HG03159 (cell line): ENCODE measurements around the gene ART1.
"Not testable (repeated sequence)": the region's sequence is repeated elsewhere in the genome, so short reads cannot be mapped to it uniquely, and the experiment has no call there.

ENCODE experiments used
- ATAC-seq: cut with Tn5 transposase; IDR thresholded peaks from one replicate; pipeline ENCODE4 v1.9.1; 2021; ENCODE audit warnings: mild to moderate bottlenecking, moderate library complexity; ENCODE audit not compliant: unreplicated experiment

The ART1 gene

GRCh38 chr11:3644817-3645235, at the start of gene ART1:
TSS of gene ART1 (plus strand) at chr11:3645128. CDS start at chr11:3659214, 14,086 bp downstream.
- ATAC-seq: no peak

DNA sequence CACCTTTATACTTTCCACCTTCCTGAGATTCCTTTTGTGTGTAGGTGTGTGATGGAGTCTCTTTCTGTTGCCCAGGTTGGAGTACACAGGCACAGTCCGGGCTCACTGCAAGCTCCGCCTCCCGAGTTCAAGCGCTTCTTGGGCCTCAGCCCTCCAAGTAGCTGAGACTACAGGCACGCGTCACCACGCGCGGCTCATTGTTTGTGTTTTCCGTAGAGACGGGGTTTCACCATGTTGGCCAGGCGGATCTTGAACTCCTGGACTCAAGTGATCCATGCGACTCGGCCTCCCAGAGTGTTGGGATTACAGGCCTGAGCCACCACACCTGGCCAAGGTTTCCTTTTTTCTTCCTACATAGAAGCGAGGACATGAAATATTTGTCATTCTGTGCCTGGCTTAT, 47.2 kb upstream of the ART1 start:
- not testable (repeated sequence) for ATAC-seq

GRCh38 chr11:3600201-3600600, 44.7 kb upstream of the ART1 start:
- not testable (repeated sequence) for ATAC-seq

- no peak for ATAC-seq
Measured at GRCh38 chr11:3604167-3604566, 40.8 kb upstream of the ART1 start.

GRCh38 chr11:3605283-3605662, 39.7 kb upstream of the ART1 start:
- no peak for ATAC-seq

DNA sequence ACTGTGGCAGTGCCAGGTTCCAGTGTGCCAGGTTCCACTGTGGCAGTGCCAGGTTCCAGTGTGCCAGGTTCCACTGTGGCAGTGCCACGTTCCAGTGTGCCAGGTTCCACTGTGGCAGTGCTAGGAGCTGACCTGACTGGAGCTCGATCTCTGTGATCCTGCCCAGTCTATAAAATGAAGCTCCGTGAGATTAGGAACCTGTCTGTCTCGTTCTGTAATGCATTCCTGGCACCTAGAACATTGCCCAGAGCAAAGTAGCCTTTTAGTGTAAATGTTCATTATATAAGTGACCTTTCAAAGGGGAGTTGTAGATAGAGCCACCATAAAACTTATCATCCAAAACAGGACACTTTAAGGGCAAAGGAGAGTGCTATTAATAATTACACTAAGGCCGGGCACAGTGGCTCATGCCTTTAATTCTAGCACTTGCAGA, 39.1 kb upstream of the ART1 start:
- ATAC-seq: no peak

GRCh38 chr11:3609416-3610265, 35.3 kb upstream of the ART1 start:
- ATAC-seq: no peak

GRCh38 chr11:3610846-3611245, 34.1 kb upstream of the ART1 start:
- ATAC-seq: no peak

- no peak for ATAC-seq
Measured at GRCh38 chr11:3611976-3612678, 32.8 kb upstream of the ART1 start.

DNA sequence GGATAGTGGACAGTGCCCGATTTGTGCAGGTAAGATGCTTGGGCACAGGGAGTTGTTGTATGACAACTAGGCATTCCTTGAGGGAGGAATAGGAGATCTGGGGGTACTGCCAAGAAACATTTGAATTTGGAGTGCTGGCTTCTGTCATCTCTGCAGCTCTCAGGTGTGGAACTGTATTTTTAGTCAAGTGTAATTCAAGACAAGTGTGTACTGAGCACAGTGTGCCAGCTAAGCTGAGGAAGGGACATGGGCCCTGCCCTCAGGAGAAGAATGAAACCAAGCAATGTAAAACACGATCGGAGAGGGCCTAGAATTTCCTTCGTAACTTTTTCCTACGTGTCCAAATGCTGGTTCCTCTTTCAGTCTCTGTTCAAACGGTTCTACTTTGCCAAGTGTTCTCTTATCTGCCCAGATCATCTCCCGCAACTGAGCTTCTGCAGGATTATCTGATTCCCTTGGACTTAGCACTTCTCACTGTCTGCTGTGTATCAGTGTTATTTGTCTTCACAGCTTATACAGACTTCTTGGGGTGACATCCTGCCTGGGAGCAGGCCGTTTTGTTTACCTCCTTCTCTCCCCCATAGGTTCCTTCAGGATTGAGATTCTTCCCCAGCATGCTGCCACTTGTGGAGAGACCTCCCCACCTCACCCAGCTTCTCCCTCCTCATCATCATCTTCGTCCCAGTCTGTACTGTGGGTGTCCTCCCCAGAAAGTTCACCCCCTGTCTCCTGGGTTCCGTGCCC, 30.8 kb upstream of the ART1 start:
- ATAC-seq: no peak

DNA sequence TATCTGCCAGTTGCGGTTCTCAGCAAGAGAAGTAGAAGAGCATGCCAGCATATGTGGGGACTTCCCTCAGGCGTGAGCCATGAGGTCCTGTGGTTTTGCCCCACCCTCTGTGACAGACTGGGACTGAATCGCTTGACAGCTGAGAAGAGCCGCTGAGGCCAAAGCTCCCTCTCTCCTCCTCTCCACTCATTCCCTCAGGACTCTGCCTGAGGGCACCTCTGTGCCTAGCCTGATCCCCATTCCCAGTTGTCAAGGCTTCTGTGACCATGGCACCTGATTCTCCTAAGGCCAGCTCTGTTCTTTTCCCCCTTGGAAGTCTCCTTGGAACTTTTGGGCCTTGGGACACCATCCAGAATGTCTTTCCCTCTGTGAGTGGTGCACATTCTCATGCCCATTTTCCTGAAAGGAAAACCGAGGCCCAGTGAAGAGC, 30.2 kb upstream of the ART1 start:
- peak; percentile 71 for ATAC-seq

DNA sequence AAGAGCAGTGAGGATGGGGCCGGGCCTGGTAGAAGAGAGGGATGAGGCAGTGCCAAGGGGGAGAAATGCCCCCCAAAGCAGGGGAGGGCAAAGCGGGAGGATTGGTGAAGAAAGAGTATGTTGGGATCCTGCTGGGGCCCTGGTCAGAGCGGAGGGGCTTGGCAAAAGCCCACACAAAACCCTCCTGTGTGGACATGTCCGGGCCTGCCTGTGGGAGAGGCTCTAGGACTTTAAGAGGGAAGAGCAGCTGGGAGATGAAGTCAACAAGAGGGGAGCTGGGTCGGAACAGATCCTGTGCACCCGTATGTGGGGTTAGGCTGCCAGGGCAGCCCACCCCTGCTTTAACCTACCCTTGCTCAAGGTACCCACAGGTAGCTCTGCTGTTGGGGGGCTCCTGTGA, 28.9 kb upstream of the ART1 start:
- no peak for ATAC-seq

- ATAC-seq: no peak
Measured at GRCh38 chr11:3616721-3617460, 28.0 kb upstream of the ART1 start.

DNA sequence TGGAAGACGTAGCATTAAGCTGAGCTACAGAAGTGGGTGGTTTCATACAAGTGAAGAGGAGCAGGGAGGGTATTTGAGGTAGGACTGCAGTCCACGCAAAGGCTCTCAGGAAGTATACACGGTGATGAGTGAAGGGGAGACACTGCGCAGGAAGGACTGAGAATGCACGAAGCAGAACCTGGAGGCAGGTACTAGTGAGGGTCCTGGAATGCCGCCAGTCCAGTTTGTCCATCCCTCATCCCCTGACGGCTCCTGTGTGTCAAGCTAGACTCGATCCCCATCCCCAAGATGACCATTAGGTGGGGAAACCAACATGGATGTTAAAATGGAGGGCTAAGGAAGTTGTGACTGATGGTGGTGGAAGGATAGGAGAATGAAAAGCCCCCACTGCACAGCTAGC, 26.9 kb upstream of the ART1 start:
- no peak for ATAC-seq

DNA sequence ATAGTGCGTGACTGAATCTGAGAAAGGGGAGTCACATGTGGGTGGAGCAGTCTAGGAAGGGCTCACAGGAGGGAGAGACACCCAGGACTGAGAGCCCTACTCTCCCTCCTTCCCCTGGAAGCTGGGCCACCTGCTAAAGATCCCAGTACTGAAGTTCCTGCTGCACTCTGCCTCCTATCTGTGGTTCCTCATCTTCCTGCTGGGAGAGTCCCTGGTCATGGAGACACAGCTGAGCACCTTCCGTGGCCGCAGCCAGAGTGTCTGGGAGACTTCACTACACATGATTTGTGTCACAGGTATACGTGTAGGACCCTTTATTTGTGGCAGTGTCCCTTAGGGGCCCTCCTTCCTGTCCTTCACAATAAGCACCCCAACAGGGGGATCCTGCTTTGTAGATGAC, 22.4 kb upstream of the ART1 start:
- no peak for ATAC-seq

DNA sequence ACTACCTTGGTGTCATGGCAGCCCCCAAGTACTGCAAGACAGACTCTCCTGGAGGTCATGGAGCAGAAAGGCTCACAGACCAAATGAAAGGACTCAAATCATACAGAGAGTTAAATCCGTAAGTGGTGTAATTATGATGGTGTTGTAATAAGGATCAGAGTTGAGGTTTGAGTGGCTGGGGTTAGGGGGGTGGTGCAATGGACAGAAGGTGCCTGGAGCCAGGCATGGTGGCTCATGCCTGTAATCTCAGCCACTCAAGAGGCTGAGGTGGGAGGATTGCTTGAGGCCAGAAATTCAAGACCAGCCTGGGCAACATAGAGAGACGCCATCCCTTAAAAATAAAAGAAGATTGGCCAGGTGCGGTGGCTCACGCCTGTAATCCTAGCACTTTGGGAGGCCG, 21.8 kb upstream of the ART1 start:
- no peak for ATAC-seq

- no peak for ATAC-seq
Measured at GRCh38 chr11:3623767-3624458, 21.0 kb upstream of the ART1 start.

GRCh38 chr11:3626250-3626960, 18.5 kb upstream of the ART1 start:
- no peak for ATAC-seq

DNA sequence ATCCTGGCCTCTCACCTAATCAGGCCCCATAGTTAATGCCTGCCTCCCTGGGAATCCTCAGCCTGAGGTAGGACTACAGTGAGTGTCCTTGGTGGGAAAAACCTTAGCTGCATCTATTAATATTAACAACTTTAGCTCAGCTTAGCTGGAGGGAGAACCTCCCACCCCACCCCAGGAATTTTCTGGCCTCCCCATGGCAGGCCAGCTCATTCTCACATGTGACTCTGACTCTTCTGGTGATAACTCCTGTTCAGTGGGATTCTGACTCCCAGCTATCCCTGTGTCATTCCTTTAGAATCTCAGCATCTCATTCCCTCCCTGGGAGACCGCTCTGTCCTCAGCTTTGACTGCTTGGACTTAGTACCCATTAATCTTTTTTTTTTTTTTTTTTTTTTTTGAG, 17.6 kb upstream of the ART1 start:
- ATAC-seq: no peak

GRCh38 chr11:3631331-3631730, 13.6 kb upstream of the ART1 start:
- no peak for ATAC-seq
